ENCODE results near the gene EPHB1.

- TF ChIP-seq, protein P1, sequence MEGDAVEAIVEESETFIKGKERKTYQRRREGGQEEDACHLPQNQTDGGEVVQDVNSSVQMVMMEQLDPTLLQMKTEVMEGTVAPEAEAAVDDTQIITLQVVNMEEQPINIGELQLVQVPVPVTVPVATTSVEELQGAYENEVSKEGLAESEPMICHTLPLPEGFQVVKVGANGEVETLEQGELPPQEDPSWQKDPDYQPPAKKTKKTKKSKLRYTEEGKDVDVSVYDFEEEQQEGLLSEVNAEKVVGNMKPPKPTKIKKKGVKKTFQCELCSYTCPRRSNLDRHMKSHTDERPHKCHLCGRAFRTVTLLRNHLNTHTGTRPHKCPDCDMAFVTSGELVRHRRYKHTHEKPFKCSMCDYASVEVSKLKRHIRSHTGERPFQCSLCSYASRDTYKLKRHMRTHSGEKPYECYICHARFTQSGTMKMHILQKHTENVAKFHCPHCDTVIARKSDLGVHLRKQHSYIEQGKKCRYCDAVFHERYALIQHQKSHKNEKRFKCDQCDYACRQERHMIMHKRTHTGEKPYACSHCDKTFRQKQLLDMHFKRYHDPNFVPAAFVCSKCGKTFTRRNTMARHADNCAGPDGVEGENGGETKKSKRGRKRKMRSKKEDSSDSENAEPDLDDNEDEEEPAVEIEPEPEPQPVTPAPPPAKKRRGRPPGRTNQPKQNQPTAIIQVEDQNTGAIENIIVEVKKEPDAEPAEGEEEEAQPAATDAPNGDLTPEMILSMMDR (conservative IDR thresholded peaks at IDR 0.05; ENCODE audit: low read depth, low read length): no peak
- no peak for TF ChIP-seq EZH2 (IDR thresholded peaks at IDR 0.05; ENCODE audit: borderline replicate concordance, low read depth, low read length, poor library complexity, severe bottlenecking)
Measured at GRCh38 chr3:134761213-134761612, 33.8 kb upstream of the EPHB1 start.

Data from A673 (cell line).